HG03342 (cell line): Measurements from ENCODE around the gene ADAM10.
"Not testable (repeated sequence)": the region's sequence is repeated elsewhere in the genome, so short reads cannot be mapped to it uniquely, and the experiment has no call there.

Experiments used
- ATAC-seq: cut with Tn5 transposase; IDR thresholded peaks from one replicate; pipeline ENCODE4 v1.9.1; 2021; ENCODE audit warnings: mild to moderate bottlenecking, moderate library complexity; ENCODE audit not compliant: unreplicated experiment

ADAM10 gene

GRCh38 chr15:58622877-58623276, 126.6 kb downstream of the ADAM10 start:
- ATAC-seq = no peak

DNA sequence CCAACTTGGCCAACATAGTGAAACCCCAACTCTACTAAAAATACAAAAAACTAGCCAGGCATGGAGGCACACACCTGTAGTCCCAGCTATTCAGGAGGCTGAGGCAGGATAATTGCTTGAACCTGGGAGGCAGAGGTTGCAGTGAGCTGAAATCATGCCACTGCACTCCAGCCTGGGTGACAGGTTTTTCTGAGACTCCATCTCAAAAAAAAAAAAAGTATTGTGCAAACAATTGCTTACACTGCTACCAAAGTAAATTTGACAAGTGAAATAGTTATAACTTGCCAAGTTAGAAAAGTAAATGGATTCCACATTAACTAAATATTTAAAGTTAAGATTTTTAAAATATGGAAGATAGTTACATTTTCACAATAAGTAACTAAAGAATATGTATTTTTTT, 129.2 kb downstream of the ADAM10 start:
- not testable (repeated sequence) for ATAC-seq

GRCh38 chr15:58616171-58616570, 133.3 kb downstream of the ADAM10 start:
- no peak for ATAC-seq

GRCh38 chr15:58611731-58612676, 137.5 kb downstream of the ADAM10 start:
- no peak for ATAC-seq

DNA sequence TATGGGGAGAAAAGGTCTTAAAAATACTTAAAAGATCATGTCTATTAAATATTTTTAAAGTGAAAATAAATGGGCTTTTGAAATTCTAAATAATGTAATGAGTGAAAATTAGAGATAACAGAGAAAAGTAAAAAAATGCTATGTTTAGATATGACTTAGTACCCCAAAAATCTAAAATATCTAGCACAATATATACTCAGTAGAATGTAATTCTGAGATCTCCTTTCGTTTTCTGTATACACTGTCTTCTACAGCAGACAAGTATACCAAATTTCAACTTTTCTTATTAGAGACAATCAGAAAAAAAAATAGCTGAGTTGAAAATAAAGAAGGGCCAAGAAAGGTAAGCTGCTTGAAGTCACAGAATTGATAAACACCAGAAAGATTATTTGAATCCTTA, 140.8 kb downstream of the ADAM10 start:
- ATAC-seq = no peak

DNA sequence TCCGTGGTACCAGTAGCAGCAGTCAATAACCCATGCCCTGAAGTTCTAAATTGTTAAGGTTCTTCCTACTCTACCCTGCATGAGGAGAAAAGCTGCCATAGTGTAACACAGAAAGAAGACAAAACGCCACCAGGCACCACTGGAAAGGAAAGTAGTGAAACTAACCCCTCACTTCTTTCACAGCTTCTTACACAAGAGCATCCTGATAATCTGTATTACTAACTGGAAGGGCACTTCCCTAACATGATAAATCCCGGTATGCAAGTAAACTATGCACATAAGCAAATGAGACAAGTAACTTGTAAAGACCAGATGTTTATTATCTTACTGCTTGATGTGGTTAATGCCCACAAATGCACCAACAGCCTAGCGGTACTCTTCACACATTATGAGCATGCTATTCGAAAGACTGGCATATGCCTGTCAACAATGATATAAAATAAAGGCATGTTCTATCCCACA, 141.3 kb downstream of the ADAM10 start:
- no peak for ATAC-seq

GRCh38 chr15:58606577-58607080, 142.9 kb downstream of the ADAM10 start:
- no peak for ATAC-seq

- ATAC-seq = no peak
Measured at GRCh38 chr15:58605931-58606530, 143.5 kb downstream of the ADAM10 start.

DNA sequence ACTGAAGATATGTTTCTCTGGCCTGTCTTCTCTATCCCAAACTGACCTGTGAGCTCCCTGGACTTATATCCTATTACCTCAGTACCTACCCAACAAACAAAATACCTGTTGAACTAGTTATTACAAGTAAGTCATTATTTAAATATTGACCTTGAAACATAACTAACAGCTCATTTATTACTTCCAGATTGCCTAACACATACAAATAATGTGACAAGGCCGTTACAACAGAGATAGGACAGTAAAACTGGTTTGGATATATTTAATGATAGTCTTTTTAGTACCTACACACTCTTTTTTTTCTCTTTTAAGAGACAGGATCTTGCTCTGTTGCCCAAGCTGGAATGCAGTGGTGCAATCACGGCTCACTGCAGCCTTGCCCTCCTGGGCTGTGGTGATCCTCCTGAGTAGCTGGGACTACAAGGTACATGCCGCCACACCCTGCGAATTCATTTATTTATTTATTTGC, 145.0 kb downstream of the ADAM10 start:
- no peak for ATAC-seq

DNA sequence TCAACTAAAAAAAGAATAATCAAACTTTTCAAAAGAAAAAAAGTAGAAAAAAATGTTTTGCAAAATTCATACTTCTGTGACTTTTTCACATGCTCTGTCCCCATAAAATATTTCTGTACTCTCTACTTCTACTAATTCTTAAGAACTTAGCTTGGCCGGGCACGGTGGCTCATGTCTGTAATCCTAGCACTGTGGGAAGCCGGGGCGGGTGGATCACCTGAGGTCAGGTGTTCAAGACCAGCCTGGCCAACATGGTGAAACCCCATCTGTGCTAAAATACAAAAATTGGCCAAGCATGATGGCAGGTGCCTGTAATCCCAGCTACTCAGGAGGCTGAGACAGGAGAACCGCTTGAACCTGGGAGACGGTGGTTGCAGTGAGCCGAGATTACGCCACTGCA, 145.6 kb downstream of the ADAM10 start:
- ATAC-seq = not testable (repeated sequence)

- ATAC-seq = no peak
Measured at GRCh38 chr15:58602823-58603222, 146.7 kb downstream of the ADAM10 start.

- no peak for ATAC-seq
Measured at GRCh38 chr15:58598829-58599210, 150.7 kb downstream of the ADAM10 start.

GRCh38 chr15:58597943-58598828, 151.3 kb downstream of the ADAM10 start:
- no peak for ATAC-seq

DNA sequence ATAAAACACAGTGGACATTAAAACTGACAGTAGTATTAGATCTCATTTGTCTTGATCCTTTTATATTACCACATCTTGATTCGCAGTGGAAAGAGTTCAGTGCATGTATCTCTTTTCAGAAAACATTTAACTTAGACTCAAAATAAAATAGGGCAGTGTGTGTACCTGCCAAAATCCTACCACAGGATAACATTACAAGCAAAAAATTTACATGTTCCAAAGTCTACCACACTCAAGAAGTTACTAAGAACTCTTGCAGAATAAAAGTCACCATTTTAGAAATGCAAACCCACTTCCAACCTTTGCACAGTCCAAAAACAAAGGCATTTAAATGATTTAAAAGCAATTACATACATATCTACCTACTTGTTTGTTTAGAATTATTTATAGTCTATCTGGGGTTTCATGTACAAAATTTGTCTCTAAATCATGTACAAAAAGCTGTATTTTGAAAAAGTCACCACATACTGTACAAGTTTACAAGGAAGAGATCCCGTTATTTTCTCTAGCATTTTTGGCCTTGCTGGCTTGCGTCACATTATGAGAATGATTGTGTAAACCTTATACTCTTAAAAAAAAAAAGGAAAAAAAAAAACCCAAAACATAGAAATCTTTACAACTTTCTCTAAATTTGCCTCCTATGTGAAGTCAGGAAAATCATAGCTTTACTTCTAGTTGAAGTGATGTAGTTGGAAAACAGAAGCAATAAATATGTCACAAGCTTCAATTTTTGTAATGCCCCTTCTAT, 153.8 kb downstream of the ADAM10 start:
- no peak for ATAC-seq

- no peak for ATAC-seq
Measured at GRCh38 chr15:58594898-58595297, 154.6 kb downstream of the ADAM10 start.

- no peak for ATAC-seq
Measured at GRCh38 chr15:58593870-58594269, 155.6 kb downstream of the ADAM10 start.

- ATAC-seq = no peak
Measured at GRCh38 chr15:58590926-58591325, 158.6 kb downstream of the ADAM10 start.

DNA sequence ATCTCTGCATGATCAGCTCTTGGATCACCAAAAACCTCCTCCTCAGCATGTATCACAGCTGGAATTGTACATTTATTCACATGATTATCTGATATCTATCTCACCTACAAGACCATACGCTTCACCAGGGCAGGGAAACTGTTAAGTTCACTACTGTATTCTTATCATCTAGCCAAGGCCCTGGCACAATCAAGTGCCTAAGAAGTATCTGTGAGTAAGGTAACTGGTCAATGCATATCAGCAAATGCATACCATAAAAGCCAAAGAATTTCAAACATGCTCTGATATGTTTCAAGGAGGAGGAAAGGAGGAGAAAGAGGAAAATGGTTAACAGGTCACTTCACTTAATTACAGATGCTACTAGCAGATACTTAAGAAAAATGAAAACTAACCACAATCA, 159.3 kb downstream of the ADAM10 start:
- no peak for ATAC-seq

GRCh38 chr15:58589047-58589446, 160.5 kb downstream of the ADAM10 start:
- ATAC-seq = no peak

- no peak for ATAC-seq
Measured at GRCh38 chr15:58588096-58588495, 161.4 kb downstream of the ADAM10 start.
